ENCODE measurements around the gene C2CD4D.

C2CD4D gene

DNA sequence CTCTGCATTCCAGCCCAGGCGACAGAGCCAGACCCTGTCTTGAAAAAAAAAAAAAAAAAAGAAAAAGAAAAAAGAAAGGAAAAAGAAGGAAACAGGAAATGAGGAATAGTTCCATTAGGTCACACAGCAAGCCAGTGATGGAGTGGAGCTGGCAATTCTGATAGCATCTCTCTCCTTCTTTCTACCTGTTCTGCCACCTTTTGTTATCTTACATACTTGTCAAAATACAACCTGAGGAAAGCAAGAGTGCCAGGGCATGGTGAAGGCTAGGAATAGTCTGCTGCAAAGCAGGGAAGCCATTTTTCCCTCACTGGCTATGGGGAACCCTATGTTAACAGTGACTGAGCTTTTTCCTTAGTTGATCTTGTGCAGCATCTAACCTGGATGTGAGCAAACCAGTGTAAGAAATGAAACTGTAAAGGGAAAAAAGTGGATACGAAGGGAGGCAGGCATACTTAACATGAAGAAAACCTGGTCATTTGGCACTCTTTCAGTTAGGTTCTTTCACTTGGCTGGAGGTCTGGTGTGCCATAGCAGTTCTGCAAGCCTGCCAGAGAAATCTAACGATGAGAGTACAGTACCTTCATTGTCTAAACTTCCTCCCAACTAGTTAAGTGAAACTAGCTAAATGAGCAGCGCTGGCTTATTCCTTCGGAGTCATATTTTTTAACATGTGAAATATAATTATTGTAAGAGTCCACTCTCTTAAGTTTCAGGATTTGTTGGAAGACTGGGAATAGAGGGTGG lies 31.8 kb upstream of the C2CD4D start:
- no peaks in the 10 kb centered on the region for H3K9me3 ChIP-seq (ENCODE audit: control insufficient read depth, low read length)
- H3K4me3 ChIP-seq (ENCODE audit: low read length), result no peak overlapping the region
- no peaks in the 10 kb centered on the region for H3K27me3 ChIP-seq (ENCODE audit: control insufficient read depth, insufficient read depth, low read length)
- no peaks in the 10 kb centered on the region for H3K4me1 ChIP-seq (ENCODE audit: control insufficient read depth, insufficient read depth, low read length)
- H3K36me3 ChIP-seq (ENCODE audit: control insufficient read depth, insufficient read depth, low read length), result no peaks in the 10 kb centered on the region
- no peak overlapping the region for H3K9ac ChIP-seq (ENCODE audit: low read length)

DNA sequence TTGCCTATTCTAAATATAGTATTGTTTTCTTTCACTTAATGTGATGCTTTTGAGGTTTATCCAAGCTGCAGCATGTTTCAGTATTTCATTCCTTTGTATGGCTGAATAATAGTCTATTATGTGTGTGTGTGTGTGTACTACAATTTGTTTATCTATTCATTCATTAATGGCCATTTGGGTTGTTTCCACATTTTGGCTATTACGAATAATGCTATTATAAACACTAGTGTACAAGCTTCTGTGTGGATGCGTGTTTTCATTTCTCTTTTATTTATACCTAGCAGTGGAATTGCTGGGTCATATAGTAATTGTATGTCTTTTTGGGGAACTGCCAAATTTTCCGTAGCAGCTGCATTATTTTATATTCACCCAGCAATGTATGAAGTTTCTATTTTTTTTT lies 28.9 kb upstream of the C2CD4D start:
- H3K9me3 ChIP-seq (ENCODE audit: control insufficient read depth, low read length), result no peaks in the 10 kb centered on the region
- no peak overlapping the region for H3K9ac ChIP-seq (ENCODE audit: low read length)
- H3K4me1 ChIP-seq (ENCODE audit: control insufficient read depth, insufficient read depth, low read length), result no peaks in the 10 kb centered on the region
- no peaks in the 10 kb centered on the region for H3K27me3 ChIP-seq (ENCODE audit: control insufficient read depth, insufficient read depth, low read length)
- H3K4me3 ChIP-seq (ENCODE audit: low read length), result no peak overlapping the region
- H3K36me3 ChIP-seq (ENCODE audit: control insufficient read depth, insufficient read depth, low read length), result no peaks in the 10 kb centered on the region

DNA sequence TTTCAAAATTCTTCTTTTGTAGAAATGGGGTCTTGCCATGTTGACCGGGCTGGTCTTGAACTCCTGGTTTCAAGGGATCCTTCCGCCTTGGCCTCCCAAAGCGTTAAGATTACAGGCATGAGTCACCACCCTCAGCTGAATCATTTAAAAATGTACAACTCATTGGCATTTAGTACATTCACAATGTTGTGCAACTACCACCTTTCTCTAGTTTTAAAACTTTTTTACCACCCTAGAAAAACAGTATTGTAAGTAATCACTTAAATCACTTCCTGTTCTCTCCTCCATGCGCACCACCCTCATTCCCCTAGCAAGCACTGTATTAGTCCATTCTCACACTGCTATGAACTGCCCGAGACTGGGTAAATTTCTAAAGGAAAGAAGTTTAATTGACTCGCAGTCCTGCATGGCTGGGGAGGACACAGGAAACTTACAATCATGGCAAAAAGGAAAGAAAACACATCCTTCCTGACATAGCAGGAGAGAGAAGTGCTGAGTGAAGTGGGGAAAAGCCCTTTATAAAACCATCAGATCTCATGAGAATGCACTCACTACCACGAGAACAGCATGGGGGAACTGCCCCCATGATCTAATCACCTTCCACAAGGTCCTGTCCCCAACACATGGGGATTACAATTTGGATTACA lies 28.3 kb upstream of the C2CD4D start:
- no peaks in the 10 kb centered on the region for H3K36me3 ChIP-seq (ENCODE audit: control insufficient read depth, insufficient read depth, low read length)
- H3K27me3 ChIP-seq (ENCODE audit: control insufficient read depth, insufficient read depth, low read length), result no peaks in the 10 kb centered on the region
- no peak overlapping the region for H3K4me3 ChIP-seq (ENCODE audit: low read length)
- no peaks in the 10 kb centered on the region for H3K9me3 ChIP-seq (ENCODE audit: control insufficient read depth, low read length)
- H3K4me1 ChIP-seq (ENCODE audit: control insufficient read depth, insufficient read depth, low read length), result no peaks in the 10 kb centered on the region
- H3K9ac ChIP-seq (ENCODE audit: low read length), result no peak overlapping the region

DNA sequence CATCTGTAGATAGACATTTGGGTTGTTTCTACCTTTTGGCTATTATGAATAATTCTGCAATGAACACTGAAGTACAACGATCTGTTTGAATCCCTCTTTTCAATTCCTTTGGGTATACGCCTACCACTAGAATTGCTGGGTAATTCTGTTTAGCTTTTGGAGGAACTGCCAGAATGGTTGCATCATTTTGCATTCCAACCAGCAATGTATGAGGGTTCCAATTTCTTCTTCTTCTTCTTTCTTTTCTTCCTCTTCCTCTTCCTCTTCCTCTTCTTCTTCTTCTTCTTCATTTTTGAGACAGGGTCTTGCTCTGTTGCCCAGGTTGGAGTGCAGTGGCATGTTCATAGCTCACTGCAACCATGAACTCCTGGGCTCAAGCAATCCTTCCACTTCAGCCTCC lies 27.7 kb upstream of the C2CD4D start:
- Histone ChIP-seq H3K27me3 (ENCODE audit: control insufficient read depth, insufficient read depth, low read length) (no peaks in the 10 kb centered on the region), H3K9ac (ENCODE audit: low read length) (no peak overlapping the region), H3K4me3 (ENCODE audit: low read length) (no peak overlapping the region), H3K36me3 (ENCODE audit: control insufficient read depth, insufficient read depth, low read length) (no peaks in the 10 kb centered on the region), H3K4me1 (ENCODE audit: control insufficient read depth, insufficient read depth, low read length) (no peaks in the 10 kb centered on the region), H3K9me3 (ENCODE audit: control insufficient read depth, low read length) (no peaks in the 10 kb centered on the region)

DNA sequence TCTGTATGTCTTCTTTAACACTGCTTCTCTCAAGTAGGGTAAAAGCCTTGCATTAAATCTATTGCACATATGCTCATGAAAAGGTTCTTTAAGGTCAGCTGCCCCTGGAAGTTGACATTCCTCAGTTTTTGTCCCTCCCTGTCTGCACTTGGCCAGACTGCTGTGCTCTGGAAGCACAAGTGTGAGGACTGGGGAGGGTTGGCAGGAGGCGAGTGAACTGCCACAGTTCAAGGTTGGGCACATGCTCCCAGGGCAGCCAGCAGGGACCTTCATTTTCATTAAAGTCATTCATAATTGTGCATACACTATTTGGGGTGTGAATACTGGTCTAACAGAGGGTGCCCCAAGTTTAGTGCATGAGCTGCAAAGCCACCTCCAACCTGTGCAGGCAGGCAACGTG lies 24.8 kb upstream of the C2CD4D start:
- Histone ChIP-seq H3K27me3 (ENCODE audit: control insufficient read depth, insufficient read depth, low read length) (no peaks in the 10 kb centered on the region), H3K4me3 (ENCODE audit: low read length) (no peak overlapping the region), H3K9ac (ENCODE audit: low read length) (no peak overlapping the region), H3K4me1 (ENCODE audit: control insufficient read depth, insufficient read depth, low read length) (no peaks in the 10 kb centered on the region), H3K36me3 (ENCODE audit: control insufficient read depth, insufficient read depth, low read length) (no peaks in the 10 kb centered on the region), H3K9me3 (ENCODE audit: control insufficient read depth, low read length) (no peaks in the 10 kb centered on the region)

DNA sequence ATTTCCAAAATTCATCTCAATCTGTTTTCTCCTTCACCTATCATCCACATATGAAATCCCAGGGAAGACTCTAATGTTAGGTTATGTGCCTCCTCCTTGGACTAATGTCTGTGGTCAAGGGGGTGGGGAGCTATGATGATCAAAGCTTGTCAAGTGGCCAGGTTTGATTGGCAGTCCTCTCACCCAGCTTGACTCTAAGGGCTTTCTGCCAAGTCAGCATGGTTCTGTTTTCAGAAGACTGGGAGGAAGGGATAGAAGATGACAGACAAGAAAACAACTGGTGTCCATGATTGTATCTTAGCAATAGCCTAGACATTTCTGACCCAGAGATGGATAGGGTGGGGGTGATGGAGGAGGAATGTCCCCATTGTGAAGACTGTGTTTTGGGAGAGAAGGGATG lies 23.0 kb upstream of the C2CD4D start:
- H3K4me1 ChIP-seq (ENCODE audit: control insufficient read depth, insufficient read depth, low read length), result no peaks in the 10 kb centered on the region
- no peaks in the 10 kb centered on the region for H3K27me3 ChIP-seq (ENCODE audit: control insufficient read depth, insufficient read depth, low read length)
- H3K36me3 ChIP-seq (ENCODE audit: control insufficient read depth, insufficient read depth, low read length), result no peaks in the 10 kb centered on the region
- H3K9me3 ChIP-seq (ENCODE audit: control insufficient read depth, low read length), result no peaks in the 10 kb centered on the region
- no peak overlapping the region for H3K9ac ChIP-seq (ENCODE audit: low read length)
- H3K4me3 ChIP-seq (ENCODE audit: low read length), result no peak overlapping the region

DNA sequence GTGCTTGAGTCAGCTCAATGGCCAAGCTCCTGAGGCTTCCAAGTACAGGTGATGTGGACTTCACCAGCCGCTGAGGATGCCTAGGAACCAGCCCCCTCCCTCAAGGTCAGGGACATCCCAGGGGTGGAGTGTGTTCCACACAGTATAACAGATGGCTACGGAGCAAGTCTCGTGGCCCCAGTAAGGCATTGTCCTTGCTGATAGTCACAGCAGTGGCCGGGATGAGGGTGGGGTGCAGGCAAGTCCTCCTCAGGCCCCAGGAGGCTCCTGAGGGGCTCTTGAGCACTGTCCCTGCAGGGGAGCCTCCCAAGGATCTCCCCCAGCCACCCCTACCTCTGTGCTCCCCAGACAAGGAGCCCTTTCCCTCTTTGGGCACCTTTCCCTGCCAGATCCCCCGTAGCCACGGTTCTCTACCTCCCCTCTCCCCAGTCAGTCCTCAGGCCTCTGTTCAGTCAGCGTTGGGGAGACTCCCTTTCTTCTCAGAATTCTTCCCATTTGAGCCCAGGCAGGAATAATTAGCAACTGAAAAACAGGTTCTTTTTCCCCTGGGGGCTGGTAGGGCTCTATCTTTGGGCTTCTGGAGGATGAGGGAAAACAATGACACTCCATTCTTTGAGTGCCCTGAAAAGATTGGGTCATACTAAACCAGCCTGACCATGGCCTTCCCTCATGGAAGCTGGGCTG lies 21.0 kb upstream of the C2CD4D start:
- H3K36me3 ChIP-seq (ENCODE audit: control insufficient read depth, insufficient read depth, low read length), result no peaks in the 10 kb centered on the region
- H3K9me3 ChIP-seq (ENCODE audit: control insufficient read depth, low read length), result no peaks in the 10 kb centered on the region
- H3K27me3 ChIP-seq (ENCODE audit: control insufficient read depth, insufficient read depth, low read length), result no peaks in the 10 kb centered on the region
- H3K9ac ChIP-seq (ENCODE audit: low read length), result no peak overlapping the region
- no peaks in the 10 kb centered on the region for H3K4me1 ChIP-seq (ENCODE audit: control insufficient read depth, insufficient read depth, low read length)
- no peak overlapping the region for H3K4me3 ChIP-seq (ENCODE audit: low read length)

DNA sequence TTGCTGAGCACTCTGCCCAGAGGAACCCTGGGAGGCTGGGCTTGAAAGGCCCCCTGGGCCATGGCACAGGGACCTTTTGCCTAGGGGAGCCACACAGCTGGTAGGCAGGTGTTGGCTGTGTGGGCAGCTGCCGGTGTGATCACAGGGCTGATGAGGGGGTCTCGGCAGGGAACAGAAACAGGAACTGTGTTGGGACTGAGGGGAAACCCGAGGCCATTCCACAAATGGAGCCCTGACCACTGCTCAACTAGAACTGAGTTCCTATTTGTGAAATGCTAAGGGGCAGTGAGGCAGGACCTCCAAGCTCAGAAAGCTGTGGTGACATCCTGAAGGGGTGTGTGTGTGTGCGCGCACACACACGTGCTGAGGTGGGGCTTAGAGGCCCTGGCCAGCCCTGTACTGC lies 20.3 kb upstream of the C2CD4D start:
- H3K27me3 ChIP-seq (ENCODE audit: control insufficient read depth, insufficient read depth, low read length), result no peaks in the 10 kb centered on the region
- no peaks in the 10 kb centered on the region for H3K4me1 ChIP-seq (ENCODE audit: control insufficient read depth, insufficient read depth, low read length)
- H3K9me3 ChIP-seq (ENCODE audit: control insufficient read depth, low read length), result no peaks in the 10 kb centered on the region

DNA sequence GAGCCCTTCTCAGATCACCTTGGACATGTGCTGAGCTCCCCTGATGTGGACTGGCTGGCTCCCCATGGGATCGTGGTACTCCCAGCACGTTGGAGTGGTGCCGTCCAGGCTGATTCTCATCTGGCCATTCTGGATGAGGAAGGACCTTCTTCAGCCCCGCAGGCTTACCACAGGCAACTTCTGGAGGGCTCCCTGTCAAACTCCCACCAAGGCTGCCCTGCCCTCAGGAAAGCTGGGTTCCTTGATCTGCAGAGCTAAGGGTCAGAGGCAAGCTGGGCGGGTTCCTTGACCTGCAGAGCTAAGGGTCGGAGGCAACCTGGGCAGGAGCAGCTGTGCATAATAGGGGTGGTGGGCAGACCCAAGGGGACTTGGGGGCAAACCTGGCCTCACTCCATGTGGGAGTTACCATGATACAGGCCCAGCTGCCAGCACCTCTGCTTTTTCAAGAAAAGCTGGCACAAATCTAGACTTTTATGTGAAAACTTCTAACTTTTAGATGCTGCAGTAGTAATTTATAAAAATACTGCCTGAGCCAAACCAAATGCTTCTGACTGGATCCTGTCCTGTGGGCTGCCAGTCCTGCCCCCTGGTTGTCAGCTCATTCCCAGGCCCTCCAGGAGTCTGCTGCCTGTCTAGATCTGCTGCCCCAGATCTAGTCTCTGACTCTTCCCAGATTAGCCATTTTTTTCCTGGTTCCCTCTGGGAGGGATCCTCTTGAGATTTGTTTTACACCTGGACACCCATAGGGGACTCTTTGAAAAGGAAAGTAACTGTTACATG lies 19.5 kb upstream of the C2CD4D start:
- Histone ChIP-seq H3K4me1 (ENCODE audit: control insufficient read depth, insufficient read depth, low read length) (no peaks in the 10 kb centered on the region), H3K4me3 (ENCODE audit: low read length) (no peak overlapping the region), H3K36me3 (ENCODE audit: control insufficient read depth, insufficient read depth, low read length) (no peaks in the 10 kb centered on the region), H3K9ac (ENCODE audit: low read length) (no peak overlapping the region), H3K27me3 (ENCODE audit: control insufficient read depth, insufficient read depth, low read length) (no peaks in the 10 kb centered on the region), H3K9me3 (ENCODE audit: control insufficient read depth, low read length) (no peaks in the 10 kb centered on the region)

More for the DNA sequence above, 20.3 kb upstream of the C2CD4D start:
- no peaks in the 10 kb centered on the region for H3K36me3 ChIP-seq (ENCODE audit: control insufficient read depth, insufficient read depth, low read length)
- H3K9ac ChIP-seq (ENCODE audit: low read length), result no peak overlapping the region
- H3K4me3 ChIP-seq (ENCODE audit: low read length), result no peak overlapping the region

DNA sequence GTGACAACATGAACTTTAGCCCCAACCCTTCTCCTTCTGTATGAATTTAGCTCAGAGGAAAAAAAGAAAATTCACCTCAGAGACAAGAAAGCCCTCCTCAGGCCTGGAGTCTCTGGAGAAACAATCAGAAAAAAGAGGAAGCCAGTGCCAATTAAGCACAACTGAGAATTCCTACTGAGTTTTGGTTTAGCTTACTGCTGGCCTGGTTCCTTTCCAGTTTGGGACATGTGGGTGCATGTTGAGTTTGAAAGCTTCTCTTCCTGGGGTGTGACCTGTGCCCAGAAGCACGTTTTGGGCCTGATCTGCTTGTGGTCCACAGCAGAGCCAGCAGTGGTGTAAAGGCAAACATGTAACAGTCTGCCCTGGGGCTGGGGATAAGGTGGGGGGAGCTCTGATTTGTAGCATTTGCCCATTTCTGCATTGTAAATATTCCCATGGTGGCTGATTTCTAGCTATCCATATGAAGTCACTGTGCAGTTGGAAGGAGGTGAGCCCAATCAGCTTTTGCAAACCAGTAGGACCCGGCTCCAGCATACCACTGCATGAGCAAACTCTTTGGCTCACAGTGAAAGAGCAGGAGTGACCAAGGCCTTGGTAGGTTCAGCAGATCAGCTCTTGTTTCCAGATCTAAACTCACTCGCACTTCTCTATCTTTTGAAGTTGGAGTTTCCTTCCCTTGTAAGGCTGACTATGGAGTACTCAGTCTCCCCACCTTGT lies 18.6 kb upstream of the C2CD4D start:
- H3K4me1 ChIP-seq (ENCODE audit: control insufficient read depth, insufficient read depth, low read length), result no peaks in the 10 kb centered on the region
- H3K27me3 ChIP-seq (ENCODE audit: control insufficient read depth, insufficient read depth, low read length), result no peaks in the 10 kb centered on the region
- no peaks in the 10 kb centered on the region for H3K9me3 ChIP-seq (ENCODE audit: control insufficient read depth, low read length)
- no peak overlapping the region for H3K9ac ChIP-seq (ENCODE audit: low read length)
- H3K4me3 ChIP-seq (ENCODE audit: low read length), result no peak overlapping the region
- H3K36me3 ChIP-seq (ENCODE audit: control insufficient read depth, insufficient read depth, low read length), result no peaks in the 10 kb centered on the region

DNA sequence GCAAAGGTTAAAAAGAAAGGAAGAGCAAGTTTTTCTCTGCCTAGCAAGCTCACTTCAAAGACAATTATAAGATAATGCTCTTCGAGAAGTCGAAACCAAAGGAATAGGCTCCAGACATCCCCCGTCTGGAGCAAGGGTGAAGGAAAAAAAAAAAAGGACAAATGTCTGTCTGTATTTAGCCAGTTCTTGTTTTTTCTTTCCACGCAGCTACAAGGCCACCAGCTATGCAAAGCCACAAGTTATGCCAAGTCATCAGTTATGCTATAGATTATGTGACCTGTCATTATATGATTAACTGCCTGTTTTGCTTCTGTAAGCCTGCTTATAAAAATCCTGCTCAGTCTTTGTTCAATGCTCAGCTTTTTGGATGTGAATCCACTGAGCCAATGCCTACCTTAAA lies 16.3 kb upstream of the C2CD4D start:
- Histone ChIP-seq H3K36me3 (ENCODE audit: control insufficient read depth, insufficient read depth, low read length) (no peaks in the 10 kb centered on the region), H3K4me1 (ENCODE audit: control insufficient read depth, insufficient read depth, low read length) (no peaks in the 10 kb centered on the region), H3K9ac (ENCODE audit: low read length) (no peak overlapping the region), H3K9me3 (ENCODE audit: control insufficient read depth, low read length) (no peaks in the 10 kb centered on the region), H3K27me3 (ENCODE audit: control insufficient read depth, insufficient read depth, low read length) (no peaks in the 10 kb centered on the region), H3K4me3 (ENCODE audit: low read length) (no peak overlapping the region)
